Activated naive CD4-positive, alpha-beta T cell treated with anti-CD3 and anti-CD28 coated beads for 36 hours (primary cell): Measurements from ENCODE around the gene MRRF. TPM values are rescaled to one million over a fixed set of nuclear protein-coding genes. Genes with fewer than 3 reads are reported as not detected.
"Not testable (repeated sequence)": the region's sequence is repeated elsewhere in the genome, so short reads cannot be mapped to it uniquely, and the experiment has no call there.

Experiments
- CTCF ChIA-PET: fragments of 350-600 bp; sonication (Branson Sonifier 250); formaldehyde crosslinking; loops from one replicate; lab custom pipeline; 2021; ENCODE audit warnings: antibody characterized with exemption; lab: Charles Lee
- DNase-seq: peaks from one replicate; pipeline ENCODE4 v3.0.0-alpha.2; 2020
- H3K27ac Mint-ChIP-seq: one replicate; pipeline ENCODE4 v1.8.0; 2021; ENCODE audit warnings: mild to moderate bottlenecking, mixed read lengths
- H3K27me3 Mint-ChIP-seq: one replicate; pipeline ENCODE4 v1.8.0; 2021; ENCODE audit warnings: low read depth, mixed read lengths
- H3K36me3 Mint-ChIP-seq: one replicate; pipeline ENCODE4 v1.8.0; 2021; ENCODE audit warnings: low read depth, mixed read lengths
- H3K4me1 Mint-ChIP-seq: one replicate; pipeline ENCODE4 v1.8.0; 2021; ENCODE audit warnings: low read depth, mixed read lengths
- H3K4me3 Mint-ChIP-seq: one replicate; pipeline ENCODE4 v1.8.0; 2021; ENCODE audit warnings: mild to moderate bottlenecking, moderate library complexity, mixed read lengths
- H3K9me3 Mint-ChIP-seq: one replicate; pipeline ENCODE4 v1.8.0; 2021; ENCODE audit warnings: mixed read lengths
- intact Hi-C: fragments of 100-400 bp; cut with micrococcal nuclease; formaldehyde crosslinking; loops from one replicate; pipeline ENCODE4 v1.15.1; 2023
- total RNA-seq, 2 experiments: library from RNA; stranded (reverse); gene quantifications; one replicate each; pipeline ENCODE4 v1.2.3, GENCODE V29; 2021

MRRF gene
- total RNA-seq, 2 experiments from 2014 or later, result 51.0 TPM

DNA sequence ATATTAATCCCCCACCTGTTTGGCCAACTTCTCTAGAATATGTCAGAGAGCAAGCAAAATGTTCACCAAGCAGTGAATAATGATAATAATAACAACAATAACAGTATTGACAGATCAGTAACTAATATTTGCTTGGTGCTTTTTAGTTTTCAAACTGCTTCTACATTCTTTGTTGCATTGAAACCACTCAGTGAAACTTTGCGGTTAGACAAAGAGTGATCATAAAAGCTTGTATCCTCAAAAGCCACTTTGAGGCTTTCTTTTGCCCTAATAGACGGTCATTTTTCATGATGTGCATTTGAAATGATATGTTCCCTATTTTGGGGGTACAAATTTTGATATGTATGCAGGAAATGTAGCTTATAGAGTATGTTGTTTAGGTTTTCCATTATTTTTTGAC is 62.5 kb downstream of the MRRF start:
- Mint-ChIP-seq H3K4me1 (peaks cover 3% of the 10 kb centered on the region), H3K36me3 (peaks cover 39% of the 10 kb centered on the region), H3K4me3 (no peak overlapping the region), H3K27me3 (no peaks in the 10 kb centered on the region), H3K27ac (no peak overlapping the region), H3K9me3 (no peaks in the 10 kb centered on the region)
- CTCF ChIA-PET, result interaction anchor here (1.0 kb wide), 1 partner anchor 23 kb away, joined by 3 read pairs; no protein-coding TSS in a partner anchor
- intact Hi-C loops, result no loop called here
- no peak for DNase-seq

DNA sequence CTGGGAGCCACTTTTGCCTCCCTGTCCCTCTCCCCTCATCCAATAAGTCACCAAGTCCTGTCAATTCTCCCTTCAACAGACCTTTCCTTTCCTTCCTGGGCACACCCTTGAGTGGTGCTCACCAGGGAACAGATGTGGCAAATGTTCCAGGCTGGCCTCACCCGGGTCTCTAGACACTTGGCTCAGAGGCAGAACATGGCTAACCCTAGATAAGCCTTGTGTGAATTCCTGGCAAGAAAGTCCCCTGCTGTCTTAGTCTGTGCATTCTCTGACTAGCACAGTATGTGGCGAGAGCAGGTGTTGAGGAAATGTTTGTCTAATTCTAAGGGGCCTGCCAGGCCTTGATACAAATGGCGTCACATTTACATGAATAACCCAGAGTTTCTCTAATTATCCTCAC is 64.9 kb downstream of the MRRF start:
- Mint-ChIP-seq H3K36me3 (peaks cover 18% of the 10 kb centered on the region), H3K27me3 (no peaks in the 10 kb centered on the region), H3K27ac (no peak overlapping the region), H3K9me3 (no peaks in the 10 kb centered on the region), H3K4me3 (no peak overlapping the region), H3K4me1 (peaks cover 3% of the 10 kb centered on the region)
- intact Hi-C loops, result no loop called here
- DNase-seq, result no peak
- CTCF ChIA-PET, result interaction anchor here (0.6 kb wide), 1 partner anchor 50 kb away, joined by 3 read pairs; no protein-coding TSS in a partner anchor

DNA sequence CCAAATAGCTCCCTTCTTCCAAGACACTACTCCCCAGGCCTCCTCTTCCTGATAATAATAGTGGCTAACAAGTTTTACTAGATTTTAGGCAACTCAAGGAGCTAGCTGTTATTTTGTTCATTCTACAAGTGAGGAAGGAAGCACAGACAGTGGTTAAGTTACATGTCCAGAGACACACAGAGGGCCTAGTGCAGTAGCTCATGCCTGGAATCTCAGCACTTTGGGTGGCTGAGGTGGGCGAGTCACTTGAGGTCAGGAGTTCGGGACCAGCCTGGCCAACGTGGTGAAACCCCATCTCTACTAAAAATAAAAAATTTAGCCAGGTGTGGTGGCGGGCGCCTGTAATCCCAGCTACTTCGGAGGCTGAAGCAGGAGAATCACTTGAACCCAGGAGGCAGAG is 65.8 kb downstream of the MRRF start:
- H3K9me3 Mint-ChIP-seq, intact Hi-C loops, H3K4me1 Mint-ChIP-seq, H3K27ac Mint-ChIP-seq, DNase-seq, H3K27me3 Mint-ChIP-seq, H3K4me3 Mint-ChIP-seq: not testable (repeated sequence)
- peaks cover 16% of the 10 kb centered on the region for H3K36me3 Mint-ChIP-seq
- CTCF ChIA-PET, result interaction anchor here (0.7 kb wide), 1 partner anchor 25 kb away, joined by 3 read pairs; no protein-coding TSS in a partner anchor

DNA sequence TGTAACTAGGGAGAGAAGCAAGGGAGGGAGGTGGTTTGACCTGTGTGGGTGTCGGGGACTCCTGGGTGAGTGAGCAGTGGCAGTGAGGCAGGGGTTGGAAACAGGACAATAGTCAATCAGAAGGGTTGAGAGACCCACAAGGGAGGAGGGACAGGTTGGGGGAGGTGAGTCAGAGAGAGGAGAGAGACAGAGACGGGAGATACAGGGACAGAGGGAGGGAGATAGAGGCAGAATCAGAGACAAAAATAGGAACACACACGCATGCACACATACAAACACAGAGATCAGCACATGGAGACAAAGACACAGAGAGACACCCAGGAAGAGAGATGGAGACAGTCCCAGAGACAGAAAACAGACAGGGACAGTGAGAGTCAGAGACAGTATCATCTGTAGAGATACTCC is 66.8 kb downstream of the MRRF start:
- no peak for DNase-seq
- H3K9me3 Mint-ChIP-seq, result no peaks in the 10 kb centered on the region
- H3K36me3 Mint-ChIP-seq, result peaks cover 14% of the 10 kb centered on the region
- no peaks in the 10 kb centered on the region for H3K27me3 Mint-ChIP-seq
- H3K4me3 Mint-ChIP-seq, result no peak overlapping the region
- no peak overlapping the region for H3K27ac Mint-ChIP-seq
- CTCF ChIA-PET, result no interaction called here
- H3K4me1 Mint-ChIP-seq, result no peaks in the 10 kb centered on the region
- intact Hi-C loops, result no loop called here

DNA sequence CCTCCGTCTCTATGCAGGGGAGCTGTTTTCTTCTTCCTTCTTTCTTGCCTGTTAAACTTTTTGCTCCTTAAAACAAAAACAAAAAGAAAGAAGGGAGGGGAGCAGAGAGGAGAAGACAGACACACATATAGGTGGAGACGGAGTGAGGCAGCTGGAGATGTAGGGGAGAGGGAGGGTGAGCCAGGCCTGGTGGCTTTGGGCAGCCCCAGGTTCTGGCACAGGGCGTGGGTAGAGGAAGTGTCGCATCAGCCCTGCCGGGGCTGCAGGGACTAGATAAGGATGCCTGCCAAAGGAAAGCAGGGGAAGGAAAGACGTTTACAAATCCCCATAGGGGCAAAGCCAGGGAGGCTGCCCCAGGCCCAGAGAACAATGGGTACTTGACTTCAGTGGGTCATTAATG is 67.4 kb downstream of the MRRF start:
- H3K4me3 Mint-ChIP-seq, result no peak overlapping the region
- intact Hi-C loops, result no loop called here
- H3K27ac Mint-ChIP-seq, result no peak overlapping the region
- CTCF ChIA-PET, result no interaction called here
- H3K36me3 Mint-ChIP-seq, result peaks cover 10% of the 10 kb centered on the region
- H3K27me3 Mint-ChIP-seq, result no peaks in the 10 kb centered on the region
- no peak for DNase-seq
- H3K9me3 Mint-ChIP-seq, result no peaks in the 10 kb centered on the region
- H3K4me1 Mint-ChIP-seq, result no peaks in the 10 kb centered on the region

DNA sequence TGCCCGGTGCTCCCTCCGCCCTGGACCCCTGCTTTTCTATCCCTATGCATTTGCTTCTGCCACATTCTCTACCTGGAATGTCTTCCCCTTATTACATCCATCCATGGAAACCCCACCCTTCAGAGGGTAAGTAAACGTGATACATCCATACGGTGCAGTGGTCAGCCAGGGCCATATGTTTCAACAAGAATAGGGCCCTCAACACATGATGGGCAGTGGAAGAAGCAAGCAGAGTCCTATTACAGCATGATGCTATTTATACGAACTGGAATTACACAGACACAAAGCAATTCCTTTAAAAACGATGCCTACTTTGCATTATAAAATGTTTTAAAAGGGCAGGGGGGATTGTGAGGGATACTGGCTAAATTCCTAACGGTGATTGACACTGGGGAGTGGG is 68.0 kb downstream of the MRRF start:
- H3K4me3 Mint-ChIP-seq, result no peak overlapping the region
- H3K9me3 Mint-ChIP-seq, result no peaks in the 10 kb centered on the region
- H3K27me3 Mint-ChIP-seq, result no peaks in the 10 kb centered on the region
- H3K27ac Mint-ChIP-seq, result no peak overlapping the region
- CTCF ChIA-PET, result interaction anchor here (1.3 to 1.4 kb wide), 2 partner anchors 13 to 208 kb away, joined by 3 to 5 read pairs; no protein-coding TSS in a partner anchor
- no peak for DNase-seq
- intact Hi-C loops, result no loop called here
- H3K4me1 Mint-ChIP-seq, result no peaks in the 10 kb centered on the region
- H3K36me3 Mint-ChIP-seq, result peaks cover 10% of the 10 kb centered on the region

DNA sequence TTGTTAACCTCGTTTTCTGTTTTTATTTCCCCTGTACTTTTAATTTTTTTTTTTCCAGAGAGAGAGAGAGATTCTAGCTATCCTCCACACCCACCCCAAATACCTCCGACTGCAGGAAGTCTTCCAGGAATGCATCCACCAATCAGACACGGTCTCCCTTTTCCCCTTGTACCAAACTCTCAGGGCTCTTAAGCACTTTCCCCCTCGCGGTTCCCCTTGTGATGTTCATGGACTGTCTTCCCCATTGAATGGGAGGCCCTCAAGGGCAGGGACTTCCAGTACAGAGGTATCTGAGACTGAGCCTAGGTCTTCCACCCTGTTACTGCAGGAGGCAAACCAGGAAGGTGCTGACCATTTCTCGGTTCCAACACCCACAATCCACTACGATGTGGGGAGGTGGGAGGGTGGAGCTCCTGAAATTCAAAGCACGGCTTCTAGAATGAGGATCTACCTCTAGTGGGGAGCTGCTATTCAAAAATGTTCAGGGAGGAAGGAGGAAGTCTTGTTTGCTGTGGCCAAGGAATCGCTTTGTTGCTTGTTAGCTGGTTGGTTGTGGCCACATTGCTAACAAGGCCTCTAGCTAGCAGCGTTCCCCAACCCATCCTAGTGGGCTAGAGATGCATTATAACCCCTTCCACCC is 68.6 kb downstream of the MRRF start:
- Mint-ChIP-seq H3K4me3 (no peak overlapping the region), H3K27ac (no peak overlapping the region), H3K27me3 (no peaks in the 10 kb centered on the region), H3K4me1 (no peaks in the 10 kb centered on the region), H3K36me3 (peaks cover 9% of the 10 kb centered on the region), H3K9me3 (no peaks in the 10 kb centered on the region)
- intact Hi-C loops, result no loop called here
- CTCF ChIA-PET, result interaction anchor here (1.1 to 1.4 kb wide), 3 partner anchors 8 to 209 kb away, joined by 3 to 5 read pairs (median 3); no protein-coding TSS in a partner anchor
- no peak for DNase-seq

DNA sequence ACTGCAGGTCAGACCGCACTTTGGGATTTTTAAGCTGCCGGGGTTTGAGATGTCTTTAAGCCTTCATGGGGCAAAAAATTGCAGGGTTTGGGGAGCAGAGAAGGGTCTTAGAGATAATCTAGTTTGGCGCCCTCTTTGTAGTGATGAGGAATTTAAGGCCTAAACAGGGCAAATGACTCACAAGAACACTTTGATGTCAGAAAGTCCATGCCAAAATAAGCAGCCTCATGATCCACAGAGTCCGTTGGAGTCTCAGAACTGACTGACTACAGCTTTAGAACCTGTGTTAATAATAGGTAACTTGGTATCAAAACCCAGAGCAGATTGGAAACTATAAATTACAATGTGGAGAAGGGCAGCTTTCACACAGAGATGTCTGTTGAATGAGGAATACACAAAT is 70.2 kb downstream of the MRRF start:
- Mint-ChIP-seq H3K4me1 (no peaks in the 10 kb centered on the region), H3K36me3 (no peaks in the 10 kb centered on the region), H3K27me3 (no peaks in the 10 kb centered on the region), H3K9me3 (no peaks in the 10 kb centered on the region), H3K4me3 (no peak overlapping the region), H3K27ac (no peak overlapping the region)
- CTCF ChIA-PET, result interaction anchor here (1.0 kb wide), 1 partner anchor 211 kb away, joined by 4 read pairs; no protein-coding TSS in a partner anchor
- intact Hi-C loops, result no loop called here
- DNase-seq, result no peak

DNA sequence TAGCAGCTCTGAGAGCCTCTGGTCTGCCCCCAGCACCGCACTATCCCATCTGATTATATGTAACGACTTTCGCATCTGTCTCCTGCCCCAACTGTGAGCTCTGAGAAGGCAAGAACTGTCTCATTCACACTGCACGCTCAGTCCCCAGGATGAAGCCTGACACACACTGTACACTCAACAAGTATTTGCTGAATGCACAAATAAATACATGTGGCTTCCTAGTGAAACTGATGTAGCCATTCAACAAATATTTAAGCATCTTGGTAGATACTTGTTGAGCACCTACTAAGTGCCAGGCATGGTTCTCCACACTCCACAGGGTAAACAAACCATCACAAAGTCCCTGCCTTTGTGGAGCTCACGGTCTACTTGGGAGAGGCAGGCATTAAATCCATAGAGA is 71.5 kb downstream of the MRRF start:
- no peak for DNase-seq
- Mint-ChIP-seq H3K4me1 (no peaks in the 10 kb centered on the region), H3K9me3 (no peaks in the 10 kb centered on the region), H3K4me3 (no peak overlapping the region), H3K27me3 (no peaks in the 10 kb centered on the region), H3K36me3 (no peaks in the 10 kb centered on the region), H3K27ac (no peak overlapping the region)
- CTCF ChIA-PET, result interaction anchor here (0.8 to 1.0 kb wide), 2 partner anchors 14 to 211 kb away, joined by 3 to 5 read pairs; no protein-coding TSS in a partner anchor
- intact Hi-C loops, result no loop called here

DNA sequence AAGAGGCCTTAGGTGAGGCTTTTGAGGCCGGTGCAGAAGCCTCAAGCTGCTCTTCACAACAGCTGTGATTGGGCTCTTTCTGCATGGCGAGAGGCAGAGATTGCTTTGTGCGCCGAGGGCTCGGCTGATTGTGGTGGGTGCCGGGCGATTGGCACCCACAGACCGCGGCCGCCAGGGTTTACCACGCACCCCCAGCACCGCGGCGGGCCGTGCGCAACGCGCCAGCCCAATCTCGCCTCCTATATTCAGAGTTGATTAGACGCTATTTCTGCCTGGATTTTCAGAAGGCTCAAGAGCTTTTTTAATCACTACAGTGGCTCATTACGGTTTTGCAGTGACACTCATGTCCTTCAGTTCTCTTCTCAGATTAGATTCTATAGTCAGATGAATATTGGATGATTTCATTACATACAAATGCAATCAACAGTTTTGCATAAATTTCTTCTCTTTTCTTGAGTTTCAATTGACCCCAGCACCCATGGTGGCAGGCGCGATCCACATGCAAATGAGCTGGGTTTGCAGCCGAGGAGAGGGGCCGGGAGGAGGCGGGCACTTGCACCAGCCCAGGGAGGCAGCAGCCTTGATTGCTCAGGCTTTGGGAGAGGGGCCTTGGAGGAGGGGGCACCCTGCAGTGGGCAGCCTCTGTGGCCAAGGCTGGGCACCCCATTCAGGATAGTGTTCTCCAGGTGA is 72.3 kb downstream of the MRRF start:
- CTCF ChIA-PET, result interaction anchor here (1.0 kb wide), 1 partner anchor 13 kb away, joined by 5 read pairs; no protein-coding TSS in a partner anchor
- Mint-ChIP-seq H3K4me3 (no peak overlapping the region), H3K27ac (no peak overlapping the region), H3K27me3 (no peaks in the 10 kb centered on the region), H3K4me1 (no peaks in the 10 kb centered on the region), H3K36me3 (no peaks in the 10 kb centered on the region), H3K9me3 (no peaks in the 10 kb centered on the region)
- intact Hi-C loops, result no loop called here
- no peak for DNase-seq

DNA sequence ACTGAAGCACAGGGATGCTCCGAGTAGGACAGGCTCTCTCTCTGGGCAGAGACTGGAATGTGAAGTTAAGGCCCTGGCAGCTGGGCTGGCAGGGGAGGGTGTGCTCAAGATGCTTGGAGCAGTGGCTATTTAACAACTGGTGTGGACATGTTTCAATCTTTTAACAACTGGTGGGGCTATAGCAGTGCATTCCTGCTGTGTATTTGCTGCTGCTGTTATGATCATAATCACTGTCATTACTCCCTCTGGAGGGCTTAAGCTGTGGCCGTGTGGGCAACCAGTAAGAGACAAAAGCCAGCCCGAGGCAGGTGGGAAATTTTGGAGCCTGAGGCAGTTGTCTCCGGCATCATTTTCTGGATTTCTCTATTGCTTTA is 72.9 kb downstream of the MRRF start:
- CTCF ChIA-PET, result no interaction called here
- intact Hi-C loops, result no loop called here
- Mint-ChIP-seq H3K4me3 (no peak overlapping the region), H3K27me3 (no peaks in the 10 kb centered on the region), H3K9me3 (no peaks in the 10 kb centered on the region), H3K27ac (no peak overlapping the region), H3K4me1 (no peaks in the 10 kb centered on the region), H3K36me3 (no peaks in the 10 kb centered on the region)
- no peak for DNase-seq

DNA sequence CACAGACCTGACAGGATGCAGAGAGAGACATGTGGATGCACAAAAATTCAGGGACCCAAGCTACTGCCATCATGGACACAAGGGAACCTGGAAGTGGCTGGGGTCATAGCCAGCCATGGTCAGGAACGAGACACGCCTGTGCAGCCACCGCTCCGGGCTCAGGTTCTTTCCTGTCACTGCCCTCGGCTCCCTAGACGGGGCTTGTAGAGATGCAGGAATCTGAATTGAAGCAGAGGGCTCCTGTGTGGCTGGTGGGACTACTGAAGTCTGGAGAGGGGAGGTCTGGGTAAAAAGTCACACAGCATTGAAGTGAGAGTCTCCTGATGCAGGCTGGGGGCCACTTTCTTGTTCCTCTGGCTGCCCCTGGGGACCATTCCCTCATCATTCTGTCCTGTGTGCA is 73.9 kb downstream of the MRRF start:
- Mint-ChIP-seq H3K4me3 (no peak overlapping the region), H3K27me3 (no peaks in the 10 kb centered on the region), H3K9me3 (no peaks in the 10 kb centered on the region), H3K4me1 (no peaks in the 10 kb centered on the region), H3K36me3 (no peaks in the 10 kb centered on the region), H3K27ac (no peak overlapping the region)
- no peak for DNase-seq
- intact Hi-C loops, result no loop called here
- CTCF ChIA-PET, result interaction anchor here (1.0 kb wide), 1 partner anchor 13 kb away, joined by 3 read pairs; no protein-coding TSS in a partner anchor
